Stimulated activated effector memory CD8-positive, alpha-beta T cell treated with anti-CD3 and anti-CD28 coated beads, Interleukin-12 subunit alpha, Interleukin-12 subunit beta, amount 100 ng/mL, for 72 hours (primary cell): ENCODE measurements around the gene COPB2.
"Not testable (repeated sequence)": the region's sequence is repeated elsewhere in the genome, so short reads cannot be mapped to it uniquely, and the experiment has no call there.

Experiments
- ATAC-seq: fragments of 150-1000 bp; cut with Tn5 transposase; 2 replicates; pipeline ENCODE4 v1.10.0; 2021
- DNase-seq, 2 donors: peaks; one replicate each; pipeline ENCODE4 v3.0.0; 2021 to 2022; ENCODE audit warnings: low spot score in 2 of 2
- H3K27ac Mint-ChIP-seq: one replicate; pipeline ENCODE4 v1.8.0; 2022; ENCODE audit warnings: mild to moderate bottlenecking, mixed read lengths
- H3K36me3 Mint-ChIP-seq: one replicate; pipeline ENCODE4 v1.8.0; 2022; ENCODE audit warnings: mild to moderate bottlenecking, mixed read lengths
- H3K4me1 Mint-ChIP-seq: one replicate; pipeline ENCODE4 v1.8.0; 2022; ENCODE audit warnings: mixed read lengths
- H3K4me3 Mint-ChIP-seq: one replicate; pipeline ENCODE4 v1.8.0; 2022; ENCODE audit warnings: mild to moderate bottlenecking, mixed read lengths
- H3K9me3 Mint-ChIP-seq: one replicate; pipeline ENCODE4 v1.8.0; 2022; ENCODE audit warnings: mixed read lengths

Gene COPB2

GRCh38 chr3:139353920-139354556 is 35.4 kb downstream of the COPB2 start:
- Mint-ChIP-seq H3K4me3 (no peak overlapping the region), H3K9me3 (no peaks in the 10 kb centered on the region), H3K4me1 (peaks cover 26% of the 10 kb centered on the region), H3K27ac (no peak overlapping the region), H3K36me3 (peaks cover 100% of the 10 kb centered on the region)
- DNase-seq (no peak), ATAC-seq (no peak)

GRCh38 chr3:139346771-139347170 is 42.7 kb downstream of the COPB2 start:
- DNase-seq: no peak
- H3K9me3 Mint-ChIP-seq: peaks cover 5% of the 10 kb centered on the region
- no peak overlapping the region for H3K4me3 Mint-ChIP-seq
- ATAC-seq: no peak
- peaks cover 56% of the 10 kb centered on the region for H3K36me3 Mint-ChIP-seq
- no peak overlapping the region for H3K27ac Mint-ChIP-seq
- H3K4me1 Mint-ChIP-seq: peaks cover 8% of the 10 kb centered on the region

- Mint-ChIP-seq H3K4me3 (no peak within 1 kb of the TSS), H3K27ac (no peak within 1 kb of the TSS), H3K9me3 (peaks cover 5% of the 10 kb centered on the region), H3K4me1 (peaks cover 8% of the 10 kb centered on the region), H3K36me3 (peaks cover 30% of the 10 kb centered on the region)
- ATAC-seq (peak; percentile 98), DNase-seq (peak; percentile 53 to 87)
Measured at GRCh38 chr3:139343895-139344856, 45.3 kb downstream of the COPB2 start, which contains the start of gene MRPS22. MRPS22 (plus strand) TSS chr3:139344020; CDS start chr3:139344027, 7 bp downstream.

- Mint-ChIP-seq H3K4me1 (peaks cover 8% of the 10 kb centered on the region), H3K9me3 (peaks cover 5% of the 10 kb centered on the region), H3K27ac (no peak overlapping the region), H3K4me3 (no peak overlapping the region), H3K36me3 (peaks cover 9% of the 10 kb centered on the region)
- ATAC-seq: no peak
- no peak for DNase-seq
Measured at GRCh38 chr3:139342054-139342453, 47.4 kb downstream of the COPB2 start.

GRCh38 chr3:139340784-139341183 is 48.7 kb downstream of the COPB2 start:
- DNase-seq: no peak
- H3K27ac Mint-ChIP-seq: no peak overlapping the region
- peaks cover 8% of the 10 kb centered on the region for H3K4me1 Mint-ChIP-seq
- H3K9me3 Mint-ChIP-seq: peaks cover 5% of the 10 kb centered on the region
- H3K36me3 Mint-ChIP-seq: no peaks in the 10 kb centered on the region
- H3K4me3 Mint-ChIP-seq: no peak overlapping the region
- ATAC-seq: no peak

GRCh38 chr3:139339219-139339906 is 50.1 kb downstream of the COPB2 start:
- peaks cover 8% of the 10 kb centered on the region for H3K4me1 Mint-ChIP-seq
- no peaks in the 10 kb centered on the region for H3K36me3 Mint-ChIP-seq
- H3K4me3 Mint-ChIP-seq: no peak overlapping the region
- DNase-seq: peak in 1 of 2 donors; percentile 38
- H3K9me3 Mint-ChIP-seq: peaks cover 5% of the 10 kb centered on the region
- H3K27ac Mint-ChIP-seq: no peak overlapping the region
- ATAC-seq: no peak

- DNase-seq (peak in 1 of 2 donors; percentile 15), ATAC-seq (no peak)
- H3K36me3 Mint-ChIP-seq: no peaks in the 10 kb centered on the region
- H3K27ac Mint-ChIP-seq: no peak overlapping the region
- H3K9me3 Mint-ChIP-seq: peaks cover 5% of the 10 kb centered on the region
- H3K4me1 Mint-ChIP-seq: peaks cover 8% of the 10 kb centered on the region
- no peak overlapping the region for H3K4me3 Mint-ChIP-seq
Measured at GRCh38 chr3:139338405-139338804, 51.0 kb downstream of the COPB2 start.

GRCh38 chr3:139334675-139335074 is 54.8 kb downstream of the COPB2 start:
- not testable (repeated sequence) for H3K4me1 Mint-ChIP-seq, DNase-seq, H3K36me3 Mint-ChIP-seq, ATAC-seq, H3K4me3 Mint-ChIP-seq, H3K9me3 Mint-ChIP-seq, H3K27ac Mint-ChIP-seq

GRCh38 chr3:139332092-139332491 is 57.4 kb downstream of the COPB2 start:
- DNase-seq: no peak
- ATAC-seq: no peak

GRCh38 chr3:139329364-139329850 is 60.0 kb downstream of the COPB2 start:
- DNase-seq: peak; percentile 93
- Mint-ChIP-seq H3K9me3 (no peaks in the 10 kb centered on the region), H3K4me3 (peak overlapping the region; percentile 54), H3K27ac (no peak overlapping the region), H3K4me1 (peaks cover 19% of the 10 kb centered on the region), H3K36me3 (no peaks in the 10 kb centered on the region)
- peak; percentile 97 for ATAC-seq

More at GRCh38 chr3:139332092-139332491, 57.4 kb downstream of the COPB2 start:
- H3K4me1 Mint-ChIP-seq: peaks cover 19% of the 10 kb centered on the region
- H3K9me3 Mint-ChIP-seq: no peaks in the 10 kb centered on the region
- H3K27ac Mint-ChIP-seq: no peak overlapping the region
- H3K4me3 Mint-ChIP-seq: no peak overlapping the region
- no peaks in the 10 kb centered on the region for H3K36me3 Mint-ChIP-seq

- no peak overlapping the region for H3K27ac Mint-ChIP-seq
- H3K9me3 Mint-ChIP-seq: no peaks in the 10 kb centered on the region
- ATAC-seq: no peak
- DNase-seq: no peak
- H3K4me3 Mint-ChIP-seq: peak overlapping the region; percentile 54
- H3K36me3 Mint-ChIP-seq: no peaks in the 10 kb centered on the region
- peaks cover 19% of the 10 kb centered on the region for H3K4me1 Mint-ChIP-seq
Measured at GRCh38 chr3:139328356-139328755, 61.1 kb downstream of the COPB2 start.

- DNase-seq (no peak), ATAC-seq (no peak)
- no peaks in the 10 kb centered on the region for H3K36me3 Mint-ChIP-seq
- no peak overlapping the region for H3K4me3 Mint-ChIP-seq
- no peaks in the 10 kb centered on the region for H3K9me3 Mint-ChIP-seq
- no peak overlapping the region for H3K27ac Mint-ChIP-seq
- peaks cover 19% of the 10 kb centered on the region for H3K4me1 Mint-ChIP-seq
Measured at GRCh38 chr3:139327861-139328260, 61.6 kb downstream of the COPB2 start.

GRCh38 chr3:139327231-139327630 is 62.2 kb downstream of the COPB2 start:
- DNase-seq (no peak), ATAC-seq (no peak)
- no peak overlapping the region for H3K4me3 Mint-ChIP-seq
- H3K9me3 Mint-ChIP-seq: no peaks in the 10 kb centered on the region
- H3K36me3 Mint-ChIP-seq: no peaks in the 10 kb centered on the region
- H3K4me1 Mint-ChIP-seq: peaks cover 19% of the 10 kb centered on the region
- no peak overlapping the region for H3K27ac Mint-ChIP-seq

- no peak for ATAC-seq
- H3K36me3 Mint-ChIP-seq: no peaks in the 10 kb centered on the region
- peaks cover 19% of the 10 kb centered on the region for H3K4me1 Mint-ChIP-seq
- no peak for DNase-seq
- H3K27ac Mint-ChIP-seq: no peak overlapping the region
- no peaks in the 10 kb centered on the region for H3K9me3 Mint-ChIP-seq
- H3K4me3 Mint-ChIP-seq: no peak overlapping the region
Measured at GRCh38 chr3:139326707-139327106, 62.7 kb downstream of the COPB2 start.

GRCh38 chr3:139326131-139326530 is 63.3 kb downstream of the COPB2 start:
- no peaks in the 10 kb centered on the region for H3K36me3 Mint-ChIP-seq
- DNase-seq (no peak), ATAC-seq (no peak)
- H3K9me3 Mint-ChIP-seq: no peaks in the 10 kb centered on the region
- H3K27ac Mint-ChIP-seq: no peak overlapping the region
- H3K4me3 Mint-ChIP-seq: no peak overlapping the region
- H3K4me1 Mint-ChIP-seq: peaks cover 19% of the 10 kb centered on the region
